ENCODE data around the gene STRN4. TPM values are rescaled to one million over a fixed set of nuclear protein-coding genes. Genes with fewer than 3 reads are reported as not detected.
A peak's percentile ranks its signal among the peaks of the same experiment; 100 is the strongest.

Gene STRN4, protein sequence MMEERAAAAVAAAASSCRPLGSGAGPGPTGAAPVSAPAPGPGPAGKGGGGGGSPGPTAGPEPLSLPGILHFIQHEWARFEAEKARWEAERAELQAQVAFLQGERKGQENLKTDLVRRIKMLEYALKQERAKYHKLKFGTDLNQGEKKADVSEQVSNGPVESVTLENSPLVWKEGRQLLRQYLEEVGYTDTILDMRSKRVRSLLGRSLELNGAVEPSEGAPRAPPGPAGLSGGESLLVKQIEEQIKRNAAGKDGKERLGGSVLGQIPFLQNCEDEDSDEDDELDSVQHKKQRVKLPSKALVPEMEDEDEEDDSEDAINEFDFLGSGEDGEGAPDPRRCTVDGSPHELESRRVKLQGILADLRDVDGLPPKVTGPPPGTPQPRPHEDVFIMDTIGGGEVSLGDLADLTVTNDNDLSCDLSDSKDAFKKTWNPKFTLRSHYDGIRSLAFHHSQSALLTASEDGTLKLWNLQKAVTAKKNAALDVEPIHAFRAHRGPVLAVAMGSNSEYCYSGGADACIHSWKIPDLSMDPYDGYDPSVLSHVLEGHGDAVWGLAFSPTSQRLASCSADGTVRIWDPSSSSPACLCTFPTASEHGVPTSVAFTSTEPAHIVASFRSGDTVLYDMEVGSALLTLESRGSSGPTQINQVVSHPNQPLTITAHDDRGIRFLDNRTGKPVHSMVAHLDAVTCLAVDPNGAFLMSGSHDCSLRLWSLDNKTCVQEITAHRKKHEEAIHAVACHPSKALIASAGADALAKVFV
- total RNA-seq: 10 to 100 TPM; 79.0 to 85.2 TPM

DNA sequence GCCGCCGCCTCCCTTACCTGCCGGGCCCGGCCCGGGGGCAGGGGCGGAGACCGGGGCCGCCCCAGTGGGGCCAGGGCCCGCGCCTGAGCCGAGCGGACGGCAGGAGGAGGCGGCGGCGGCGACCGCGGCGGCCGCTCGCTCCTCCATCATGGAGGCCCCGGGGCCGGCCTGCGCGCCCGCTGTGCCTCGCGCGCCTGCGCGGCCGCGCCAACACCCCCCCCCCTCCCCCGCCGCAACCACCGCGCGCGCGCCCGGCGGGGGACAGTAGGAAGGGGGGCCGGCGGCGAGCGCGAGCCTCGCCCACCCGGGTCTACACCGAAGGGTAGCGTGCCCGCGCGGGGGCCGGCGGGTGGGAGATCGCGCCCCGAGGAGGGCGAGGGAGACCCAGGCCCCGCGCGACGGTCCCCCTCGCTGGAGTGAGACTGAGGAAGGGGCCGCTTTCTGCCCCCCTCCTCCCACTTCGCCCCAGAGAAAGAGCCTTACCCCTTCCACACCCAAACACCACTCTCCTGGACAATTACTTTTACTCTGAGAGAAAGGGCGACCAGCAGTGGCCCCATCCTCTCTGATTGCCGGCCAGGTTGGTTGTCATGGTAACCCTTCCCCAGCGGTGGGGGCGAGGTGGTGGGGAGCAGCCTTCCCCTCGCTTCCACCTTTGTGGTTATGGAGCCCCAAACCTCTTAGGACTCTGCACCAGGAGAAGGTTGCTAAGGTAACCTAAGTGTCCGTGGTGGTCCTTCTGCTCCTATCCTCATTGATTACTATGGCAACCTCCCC, at the start of gene STRN4:
STRN4 (minus strand) TSS at position 170 of the 777 bp plus-strand sequence; CDS start at position 150, 20 bp downstream.
- H3K9me3 Mint-ChIP-seq: no peaks in the 10 kb centered on the region
- ATAC-seq (replicated peaks in 1 of 2): peak; percentile 77 to 80
- peak within 1 kb of the TSS; percentile 92 for H3K27ac Mint-ChIP-seq
- no peaks in the 10 kb centered on the region for H3K27me3 Mint-ChIP-seq (ENCODE audit: low read depth)
- DNase-seq: peak; percentile 50 to 62
- peaks cover 0 to 5% of the 10 kb centered on the region in 2 donors for H3K36me3 Mint-ChIP-seq (ENCODE audit: insufficient read depth in 2 of 2)
- H3K4me3 Mint-ChIP-seq: peak within 1 kb of the TSS; percentile 83 to 98
- H3K4me1 Mint-ChIP-seq (ENCODE audit: low read depth): peaks cover 43% of the 10 kb centered on the region

DNA sequence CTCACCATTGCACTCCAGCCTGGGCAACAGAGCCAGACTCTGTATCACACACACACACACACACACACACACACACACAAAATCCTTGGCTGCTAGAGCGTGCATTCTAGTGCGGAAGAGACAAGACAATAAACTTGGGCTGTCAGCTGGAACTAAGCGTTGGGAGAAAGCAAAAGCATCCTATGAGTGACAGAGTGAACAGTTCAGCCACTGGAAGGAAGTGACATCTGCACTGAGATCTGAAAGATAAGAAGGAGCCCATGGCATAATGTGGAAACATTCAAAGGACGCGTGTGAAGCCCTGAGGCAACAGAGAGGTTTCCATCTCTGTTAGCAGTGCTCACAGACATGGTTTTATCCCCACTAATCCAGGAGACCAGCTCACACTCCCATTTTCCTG, 45.7 kb upstream of the STRN4 start:
- DNase-seq (peak in 1 of 2 donors; percentile 33), ATAC-seq (replicated peaks in 1 of 2) (no peak)
- peak overlapping the region in 1 of 2 donors; percentile 18 for H3K4me3 Mint-ChIP-seq
- peaks cover 27% of the 10 kb centered on the region for H3K4me1 Mint-ChIP-seq (ENCODE audit: low read depth)
- no peaks in the 10 kb centered on the region for H3K9me3 Mint-ChIP-seq
- peak overlapping the region; percentile 13 for H3K27ac Mint-ChIP-seq
- no peaks in the 10 kb centered on the region for H3K27me3 Mint-ChIP-seq (ENCODE audit: low read depth)
- H3K36me3 Mint-ChIP-seq (ENCODE audit: insufficient read depth in 2 of 2): peaks cover 3 to 7% of the 10 kb centered on the region in 2 donors

DNA sequence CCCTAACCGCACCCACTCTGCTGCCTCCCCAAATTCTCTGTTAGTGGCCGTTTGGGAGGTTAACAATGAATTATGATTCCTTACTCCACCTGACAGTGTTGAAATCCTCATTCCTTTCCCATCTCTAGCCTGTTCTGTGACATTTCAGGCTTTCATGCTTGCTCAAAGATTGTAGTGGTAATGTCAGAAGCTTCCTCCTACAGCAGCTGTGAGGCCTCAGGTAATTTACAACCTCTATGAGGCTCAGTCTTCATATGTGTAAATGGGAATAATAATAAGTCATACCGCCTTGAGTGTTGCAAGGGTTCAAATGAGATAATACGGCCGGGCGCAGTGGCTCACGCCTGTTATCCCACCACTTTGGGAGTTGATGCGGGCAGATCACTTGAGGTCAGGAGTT, 43.1 kb upstream of the STRN4 start:
- H3K36me3 Mint-ChIP-seq (ENCODE audit: insufficient read depth in 2 of 2): peaks cover 24 to 30% of the 10 kb centered on the region in 2 donors
- H3K4me3 Mint-ChIP-seq: no peak overlapping the region
- no peak for DNase-seq
- H3K4me1 Mint-ChIP-seq (ENCODE audit: low read depth): peaks cover 37% of the 10 kb centered on the region
- no peak for ATAC-seq (replicated peaks in 1 of 2)
- no peak overlapping the region for H3K27ac Mint-ChIP-seq
- no peaks in the 10 kb centered on the region for H3K9me3 Mint-ChIP-seq
- no peaks in the 10 kb centered on the region for H3K27me3 Mint-ChIP-seq (ENCODE audit: low read depth)

DNA sequence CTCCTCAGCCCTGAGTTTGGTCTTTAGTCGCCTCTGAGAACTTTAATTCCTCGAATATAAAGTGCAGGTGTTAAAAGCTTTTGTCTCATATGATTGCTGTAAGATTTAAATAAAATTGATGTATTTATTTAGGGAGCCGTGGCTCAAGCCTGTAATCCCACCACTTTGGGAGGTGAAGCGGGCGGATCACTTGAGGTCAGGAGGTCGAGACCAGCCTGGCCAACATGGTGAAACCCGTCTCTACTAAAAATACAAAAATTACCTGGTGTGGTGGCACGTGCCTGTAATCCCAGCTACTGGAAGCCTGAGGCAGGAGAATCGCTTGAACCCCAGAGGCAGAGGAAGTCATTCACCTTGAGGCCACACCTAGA, 42.7 kb upstream of the STRN4 start:
- ATAC-seq (replicated peaks in 1 of 2): no peak
- no peaks in the 10 kb centered on the region for H3K27me3 Mint-ChIP-seq (ENCODE audit: low read depth)

DNA sequence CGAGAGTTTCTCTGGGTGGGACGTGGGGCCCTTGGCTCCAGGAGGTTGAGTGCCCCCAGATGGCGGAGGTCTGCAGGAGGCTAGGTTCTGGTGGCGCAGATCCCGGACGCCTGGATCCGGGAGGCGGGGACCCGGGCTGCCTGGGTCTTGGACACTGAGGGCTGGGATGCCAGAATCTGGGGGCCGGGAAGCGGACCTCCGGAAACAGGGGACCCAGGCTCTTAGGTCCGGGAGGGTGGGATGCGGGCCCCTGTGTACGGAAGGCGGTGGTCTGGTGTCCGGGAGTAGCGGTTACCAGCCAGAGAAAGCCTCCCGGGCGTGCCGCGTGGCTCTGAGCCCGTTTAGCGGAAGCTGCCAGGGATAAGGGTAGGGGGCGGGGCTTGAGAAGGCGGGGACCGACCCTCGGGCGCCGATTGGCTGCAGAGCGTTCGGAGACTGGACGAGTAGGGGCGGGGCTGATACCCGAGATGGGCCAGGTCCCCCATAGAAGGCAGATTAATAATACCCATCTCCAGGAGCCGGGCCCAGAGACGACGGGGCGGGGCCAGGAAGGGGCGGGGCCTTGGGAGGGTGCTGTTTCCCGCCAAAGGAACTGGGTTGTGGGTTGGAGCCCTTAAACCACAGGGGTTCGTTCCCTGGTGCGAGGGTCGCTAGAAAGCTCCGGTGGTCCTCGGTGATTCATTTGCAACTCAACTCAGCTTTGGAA, 42.2 kb upstream of the STRN4 start, which contains the start of gene SLC1A5:
SLC1A5 (minus strand) TSS at position 333 of the 706 bp plus-strand sequence. CDS start 629 bp downstream, outside the sequence.
- Mint-ChIP-seq H3K27me3 (ENCODE audit: low read depth) (no peaks in the 10 kb centered on the region), H3K4me1 (ENCODE audit: low read depth) (peaks cover 46% of the 10 kb centered on the region), H3K9me3 (no peaks in the 10 kb centered on the region), H3K36me3 (ENCODE audit: insufficient read depth in 2 of 2) (peaks cover 33 to 39% of the 10 kb centered on the region in 2 donors), H3K27ac (peak within 1 kb of the TSS; percentile 91), H3K4me3 (peak within 1 kb of the TSS; percentile 87 to 99)
- DNase-seq: peak; percentile 99
- peak; percentile 68 to 70 for ATAC-seq (replicated peaks in 1 of 2)

More for the DNA sequence above, 42.7 kb upstream of the STRN4 start:
- peaks cover 28 to 34% of the 10 kb centered on the region in 2 donors for H3K36me3 Mint-ChIP-seq (ENCODE audit: insufficient read depth in 2 of 2)
- peak overlapping the region; percentile 87 to 99 for H3K4me3 Mint-ChIP-seq
- H3K27ac Mint-ChIP-seq: peak overlapping the region; percentile 91
- H3K4me1 Mint-ChIP-seq (ENCODE audit: low read depth): peaks cover 41% of the 10 kb centered on the region
- DNase-seq: no peak
- no peaks in the 10 kb centered on the region for H3K9me3 Mint-ChIP-seq

DNA sequence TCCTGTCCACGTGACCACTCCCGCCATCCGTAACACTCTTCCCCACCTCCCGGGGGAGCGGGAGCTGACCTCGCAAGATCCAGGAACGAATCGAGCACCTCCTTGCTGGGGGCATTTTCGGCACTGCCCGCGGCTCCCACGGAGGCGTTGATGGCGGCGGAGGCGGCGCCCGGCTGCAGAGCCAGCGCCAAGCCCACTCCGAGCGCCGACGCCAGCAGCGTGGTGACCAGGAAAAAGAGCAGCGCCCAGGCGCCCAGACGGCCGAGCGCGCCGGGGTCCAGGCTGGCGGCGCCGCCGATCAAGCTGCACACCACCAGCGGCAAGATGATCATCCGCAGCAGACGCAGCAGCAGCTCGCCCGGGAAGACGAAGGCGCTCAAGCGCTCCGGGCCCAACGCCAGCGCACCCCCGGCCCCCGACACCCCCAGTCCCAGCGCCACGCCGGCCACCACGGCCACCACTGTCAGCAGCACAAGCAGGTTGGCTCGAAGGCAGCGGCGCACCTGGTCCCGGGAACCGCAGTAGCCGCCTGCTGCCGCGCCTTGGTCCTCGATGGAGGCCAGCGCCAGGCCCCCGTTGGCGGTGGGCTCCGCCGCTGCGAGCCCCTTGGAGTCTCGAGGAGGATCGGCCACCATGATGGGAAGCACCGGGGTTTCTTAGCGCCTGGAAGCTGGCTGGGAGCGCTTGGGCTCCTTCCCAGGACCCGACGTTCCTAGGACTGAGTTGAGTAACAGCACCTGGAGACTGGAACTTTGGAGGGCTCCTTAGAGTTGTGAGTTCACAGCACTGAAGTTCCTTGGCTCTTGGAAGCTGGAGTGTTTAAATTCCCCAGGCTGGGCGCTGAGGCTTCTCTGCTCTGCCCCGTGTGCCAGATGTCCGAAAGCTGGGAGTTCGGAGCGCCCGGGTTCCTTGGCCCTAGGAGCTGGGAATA, 41.3 kb upstream of the STRN4 start:
- no peak for ATAC-seq (replicated peaks in 1 of 2)
- Mint-ChIP-seq H3K27me3 (ENCODE audit: low read depth) (no peaks in the 10 kb centered on the region), H3K27ac (peak overlapping the region; percentile 91), H3K4me3 (peak overlapping the region; percentile 87 to 99), H3K9me3 (no peaks in the 10 kb centered on the region), H3K4me1 (ENCODE audit: low read depth) (peaks cover 54% of the 10 kb centered on the region), H3K36me3 (ENCODE audit: insufficient read depth in 2 of 2) (peaks cover 38 to 47% of the 10 kb centered on the region in 2 donors)
- DNase-seq: peak; percentile 54 to 63

DNA sequence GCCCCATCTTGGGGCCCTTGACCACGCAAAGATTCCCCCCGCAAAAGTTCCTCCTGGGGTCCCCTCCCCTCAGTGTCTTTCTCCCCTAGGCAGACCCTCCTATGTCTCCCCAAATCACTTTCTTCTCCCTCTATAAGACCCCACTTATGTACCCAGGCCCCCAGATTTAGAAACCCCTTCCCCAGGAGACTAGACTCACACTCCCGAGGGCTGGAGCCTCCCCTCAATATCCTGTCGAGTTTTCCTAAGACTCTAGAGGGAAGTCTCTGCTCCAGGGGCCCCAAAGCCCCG, 40.7 kb upstream of the STRN4 start:
- peaks cover 40 to 54% of the 10 kb centered on the region in 2 donors for H3K36me3 Mint-ChIP-seq (ENCODE audit: insufficient read depth in 2 of 2)
- H3K9me3 Mint-ChIP-seq: no peaks in the 10 kb centered on the region
- DNase-seq (no peak), ATAC-seq (replicated peaks in 1 of 2) (no peak)
- H3K27ac Mint-ChIP-seq: peak overlapping the region; percentile 91
- H3K4me3 Mint-ChIP-seq: peak overlapping the region; percentile 87 to 99
- H3K27me3 Mint-ChIP-seq (ENCODE audit: low read depth): no peaks in the 10 kb centered on the region
- peaks cover 54% of the 10 kb centered on the region for H3K4me1 Mint-ChIP-seq (ENCODE audit: low read depth)

DNA sequence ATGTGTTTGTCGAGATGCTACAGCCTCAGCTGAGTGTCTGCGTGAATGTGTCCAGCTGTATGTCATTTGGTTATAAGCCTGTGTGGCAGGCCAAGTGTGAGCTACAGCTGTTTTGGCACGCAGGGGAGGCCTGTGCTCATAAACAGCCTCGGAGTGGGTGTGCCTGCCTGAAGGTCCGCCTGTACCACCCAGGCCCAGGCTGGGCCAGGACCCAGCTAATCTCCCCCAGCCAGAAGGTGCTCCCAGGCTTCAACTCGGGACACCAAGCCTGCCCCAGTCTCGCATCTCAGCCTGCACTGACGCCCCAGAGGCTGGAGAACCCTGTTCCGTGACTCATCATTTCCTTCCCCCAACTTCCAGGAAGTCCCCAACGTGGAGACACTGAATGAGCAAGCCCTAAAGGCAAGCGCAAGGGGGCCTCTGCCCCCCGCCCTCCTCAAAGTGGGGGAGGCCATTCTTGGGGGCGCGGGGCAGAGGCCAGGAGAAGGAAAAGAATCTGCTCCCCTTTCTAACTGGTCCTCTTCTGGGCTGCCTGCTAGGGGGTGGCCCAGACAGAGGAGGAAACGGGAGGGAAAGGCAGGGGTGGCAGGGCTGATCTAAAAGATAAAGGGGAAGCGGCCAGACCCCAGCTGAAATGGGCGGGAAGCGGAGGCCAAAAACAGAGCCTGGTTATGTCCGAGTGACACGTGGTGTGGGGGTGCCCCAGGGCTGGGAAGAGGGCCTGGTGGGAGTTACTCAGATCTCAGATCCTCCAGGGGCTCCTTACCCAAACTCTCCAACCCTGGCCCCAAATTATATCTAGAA, 40.2 kb upstream of the STRN4 start:
- DNase-seq (peak; percentile 85 to 87), ATAC-seq (replicated peaks in 1 of 2) (peak; percentile 61 to 66)
- peak overlapping the region; percentile 91 for H3K27ac Mint-ChIP-seq
- peaks cover 54% of the 10 kb centered on the region for H3K4me1 Mint-ChIP-seq (ENCODE audit: low read depth)
- H3K9me3 Mint-ChIP-seq: no peaks in the 10 kb centered on the region
- peak overlapping the region; percentile 87 to 99 for H3K4me3 Mint-ChIP-seq
- H3K27me3 Mint-ChIP-seq (ENCODE audit: low read depth): no peaks in the 10 kb centered on the region
- peaks cover 45 to 59% of the 10 kb centered on the region in 2 donors for H3K36me3 Mint-ChIP-seq (ENCODE audit: insufficient read depth in 2 of 2)

DNA sequence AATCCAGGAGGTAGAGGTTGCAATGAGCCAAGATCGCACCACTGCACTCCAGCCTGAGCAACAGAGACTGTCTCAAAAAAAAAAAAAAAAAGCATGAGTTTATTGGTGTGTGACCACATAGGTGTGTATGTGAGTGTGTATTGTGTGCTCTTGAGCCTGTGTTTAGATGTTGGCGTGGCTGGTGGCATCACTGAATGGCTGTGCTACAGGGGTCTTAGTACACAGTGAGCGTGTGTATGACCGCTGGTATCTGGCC, 39.7 kb upstream of the STRN4 start:
- Mint-ChIP-seq H3K9me3 (no peaks in the 10 kb centered on the region), H3K4me3 (peak overlapping the region; percentile 87 to 99), H3K36me3 (ENCODE audit: insufficient read depth in 2 of 2) (peaks cover 46 to 63% of the 10 kb centered on the region in 2 donors), H3K27ac (peak overlapping the region; percentile 91), H3K4me1 (ENCODE audit: low read depth) (peaks cover 49% of the 10 kb centered on the region), H3K27me3 (ENCODE audit: low read depth) (no peaks in the 10 kb centered on the region)
- peak in 1 of 2 donors; percentile 0 for ATAC-seq (replicated peaks in 1 of 2)
- no peak for DNase-seq

DNA sequence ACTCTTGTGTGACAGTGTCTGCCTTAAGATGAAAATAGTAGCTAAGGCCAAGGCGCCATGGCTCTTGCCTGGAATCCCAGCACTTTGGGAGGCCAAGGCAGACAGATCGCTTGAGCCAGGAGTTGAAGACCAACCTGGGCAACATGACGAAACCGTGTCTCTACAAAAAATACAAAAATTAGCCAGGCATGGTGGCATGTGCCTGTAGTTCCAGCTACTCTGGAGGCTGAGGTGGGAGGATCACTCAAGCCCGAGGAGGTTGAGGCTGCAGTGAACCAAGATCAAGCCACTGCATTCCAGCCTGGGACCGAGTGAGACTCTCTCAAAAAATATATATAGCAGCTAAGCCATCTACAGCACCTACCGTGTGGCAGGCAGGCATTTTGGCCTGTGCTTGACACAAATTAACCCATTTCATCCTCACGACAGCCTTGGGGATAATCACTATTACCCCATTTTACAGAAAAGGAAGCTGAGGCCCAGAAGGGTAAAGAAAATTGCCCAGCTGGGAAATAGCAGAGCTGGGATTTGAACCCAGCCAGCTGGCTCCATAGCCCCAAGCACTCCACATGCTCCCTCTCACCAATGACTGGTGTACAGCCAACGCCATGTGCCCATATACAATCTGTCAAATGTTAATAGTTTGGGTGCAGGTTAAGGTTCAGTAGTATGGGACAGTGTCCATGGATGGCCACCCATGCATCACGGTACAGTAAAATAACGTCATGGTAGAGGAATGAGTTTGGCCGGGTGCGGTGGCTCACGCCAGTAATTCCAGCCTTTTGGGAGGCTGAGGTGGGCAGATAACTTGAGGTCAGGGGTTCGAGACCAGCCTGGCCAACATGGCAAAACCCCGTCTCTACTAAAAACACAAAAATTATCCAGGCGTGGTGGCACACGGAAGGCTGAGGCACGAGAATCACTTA, 39.1 kb upstream of the STRN4 start:
- ATAC-seq (replicated peaks in 1 of 2): no peak
- Mint-ChIP-seq H3K27me3 (ENCODE audit: low read depth) (no peaks in the 10 kb centered on the region), H3K9me3 (no peaks in the 10 kb centered on the region), H3K36me3 (ENCODE audit: insufficient read depth in 2 of 2) (peaks cover 47 to 64% of the 10 kb centered on the region in 2 donors), H3K27ac (peak overlapping the region; percentile 91), H3K4me3 (peak overlapping the region; percentile 87 to 99), H3K4me1 (ENCODE audit: low read depth) (peaks cover 48% of the 10 kb centered on the region)
- peak in 1 of 2 donors; percentile 37 for DNase-seq

Data from activated T-cell treated with anti-CD3 and anti-CD28 coated beads, Interleukin-2, amount 50 U/mL, for 72 hours (primary cell).